Measurements from ENCODE around the gene BICD1. TPM values are rescaled to one million over a fixed set of nuclear protein-coding genes. Genes with fewer than 3 reads are reported as not detected.

The BICD1 gene
- total and polyA plus RNA-seq, 4 donors: 0.46 to 3.4 (median 1.1) TPM

DNA sequence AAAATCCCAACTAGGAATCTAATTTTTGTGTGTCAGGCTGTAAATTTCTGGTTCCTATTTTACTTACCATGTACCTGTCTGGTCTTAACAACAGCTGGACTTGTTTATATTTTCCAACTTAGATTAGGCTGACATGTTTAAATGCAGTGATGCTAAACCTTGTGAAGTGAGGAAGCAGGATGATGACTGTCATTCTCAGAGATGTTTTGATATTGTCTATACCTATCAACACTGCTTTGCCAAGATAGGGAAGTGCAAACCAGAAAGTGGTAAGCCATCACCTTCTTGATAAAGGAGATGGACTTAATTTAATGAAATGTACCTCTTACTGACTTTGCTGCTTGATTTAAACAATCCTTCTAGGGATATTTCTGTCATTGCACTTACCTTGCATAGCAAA is 2.1 kb downstream of the BICD1 start:
- no peak for DNase-seq (ENCODE audit: low spot score)
- Histone ChIP-seq H3K9ac (ENCODE audit: low read depth in 1 of 2, low read length in 2 of 2) (no peak overlapping the region), H3K4me1 (ENCODE audit: control insufficient read depth in 4 of 4, insufficient read depth in 4 of 4, low read length in 3 of 4) (peaks cover 0 to 9% (median 6%) of the 10 kb centered on the region in 4 donors), H3K4me3 (ENCODE audit: low read depth in 1 of 3, low read length in 3 of 3) (no peak overlapping the region), H3K9me3 (ENCODE audit: control insufficient read depth in 4 of 4, low read length in 3 of 4) (no peaks in the 10 kb centered on the region), H3K27ac (ENCODE audit: low read depth in 1 of 2, low read length in 2 of 2) (no peak overlapping the region), H3K36me3 (ENCODE audit: control insufficient read depth in 4 of 4, insufficient read depth in 3 of 4, low read depth in 1 of 4, low read length in 3 of 4) (no peaks in the 10 kb centered on the region), H3K27me3 (ENCODE audit: control insufficient read depth in 4 of 4, insufficient read depth in 4 of 4, low read length in 3 of 4) (no peaks in the 10 kb centered on the region)
- TF ChIP-seq, protein P1, sequence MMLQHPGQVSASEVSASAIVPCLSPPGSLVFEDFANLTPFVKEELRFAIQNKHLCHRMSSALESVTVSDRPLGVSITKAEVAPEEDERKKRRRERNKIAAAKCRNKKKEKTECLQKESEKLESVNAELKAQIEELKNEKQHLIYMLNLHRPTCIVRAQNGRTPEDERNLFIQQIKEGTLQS (IDR thresholded peaks at IDR 0.05): no peak
- TF ChIP-seq HNF4A (conservative IDR thresholded peaks at IDR 0.05): no peak
- TF ChIP-seq NR2F2 (IDR thresholded peaks at IDR 0.05): no peak
- TF ChIP-seq GABPA (IDR thresholded peaks at IDR 0.05 in 1 of 2, conservative IDR thresholded peaks at IDR 0.05 in 1 of 2): no peak
- TF ChIP-seq FOXA1 (IDR thresholded peaks at IDR 0.05): no peak

DNA sequence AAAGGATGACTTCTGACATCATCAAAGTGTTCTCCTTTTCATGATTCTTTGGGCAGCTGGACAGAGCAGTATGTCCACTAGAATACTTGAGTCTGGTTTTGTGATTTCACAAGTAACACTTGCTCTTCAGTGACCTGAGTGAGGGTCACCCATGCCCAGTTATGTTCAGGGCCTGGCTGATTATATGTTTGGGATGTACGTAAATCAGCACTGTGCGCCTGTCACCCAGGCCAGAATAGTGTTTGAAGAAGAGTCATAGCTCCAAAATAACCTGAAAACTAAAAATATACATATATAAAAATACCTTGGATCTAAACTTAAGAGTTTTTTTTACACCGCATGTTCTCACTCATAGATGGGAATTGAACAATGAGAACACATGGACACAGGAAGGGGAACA is 3.8 kb downstream of the BICD1 start:
- TF ChIP-seq HNF4G (IDR thresholded peaks at IDR 0.05): no peak
- no peak for TF ChIP-seq YY1 (IDR thresholded peaks at IDR 0.05)
- no peak for TF ChIP-seq FOXA1 (IDR thresholded peaks at IDR 0.05)
- no peak for TF ChIP-seq FOXA2 (IDR thresholded peaks at IDR 0.05)
- TF ChIP-seq RAD21 (IDR thresholded peaks at IDR 0.05): no peak
- TF ChIP-seq EGR1 (IDR thresholded peaks at IDR 0.05; ENCODE audit: low read depth in 2 of 2): no peak
- TF ChIP-seq, protein P2, sequence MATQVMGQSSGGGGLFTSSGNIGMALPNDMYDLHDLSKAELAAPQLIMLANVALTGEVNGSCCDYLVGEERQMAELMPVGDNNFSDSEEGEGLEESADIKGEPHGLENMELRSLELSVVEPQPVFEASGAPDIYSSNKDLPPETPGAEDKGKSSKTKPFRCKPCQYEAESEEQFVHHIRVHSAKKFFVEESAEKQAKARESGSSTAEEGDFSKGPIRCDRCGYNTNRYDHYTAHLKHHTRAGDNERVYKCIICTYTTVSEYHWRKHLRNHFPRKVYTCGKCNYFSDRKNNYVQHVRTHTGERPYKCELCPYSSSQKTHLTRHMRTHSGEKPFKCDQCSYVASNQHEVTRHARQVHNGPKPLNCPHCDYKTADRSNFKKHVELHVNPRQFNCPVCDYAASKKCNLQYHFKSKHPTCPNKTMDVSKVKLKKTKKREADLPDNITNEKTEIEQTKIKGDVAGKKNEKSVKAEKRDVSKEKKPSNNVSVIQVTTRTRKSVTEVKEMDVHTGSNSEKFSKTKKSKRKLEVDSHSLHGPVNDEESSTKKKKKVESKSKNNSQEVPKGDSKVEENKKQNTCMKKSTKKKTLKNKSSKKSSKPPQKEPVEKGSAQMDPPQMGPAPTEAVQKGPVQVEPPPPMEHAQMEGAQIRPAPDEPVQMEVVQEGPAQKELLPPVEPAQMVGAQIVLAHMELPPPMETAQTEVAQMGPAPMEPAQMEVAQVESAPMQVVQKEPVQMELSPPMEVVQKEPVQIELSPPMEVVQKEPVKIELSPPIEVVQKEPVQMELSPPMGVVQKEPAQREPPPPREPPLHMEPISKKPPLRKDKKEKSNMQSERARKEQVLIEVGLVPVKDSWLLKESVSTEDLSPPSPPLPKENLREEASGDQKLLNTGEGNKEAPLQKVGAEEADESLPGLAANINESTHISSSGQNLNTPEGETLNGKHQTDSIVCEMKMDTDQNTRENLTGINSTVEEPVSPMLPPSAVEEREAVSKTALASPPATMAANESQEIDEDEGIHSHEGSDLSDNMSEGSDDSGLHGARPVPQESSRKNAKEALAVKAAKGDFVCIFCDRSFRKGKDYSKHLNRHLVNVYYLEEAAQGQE (IDR thresholded peaks at IDR 0.05): no peak
- Histone ChIP-seq H3K9me3 (ENCODE audit: control insufficient read depth in 4 of 4, low read length in 3 of 4) (no peaks in the 10 kb centered on the region), H3K27me3 (ENCODE audit: control insufficient read depth in 4 of 4, insufficient read depth in 4 of 4, low read length in 3 of 4) (no peaks in the 10 kb centered on the region), H3K9ac (ENCODE audit: low read depth in 1 of 2, low read length in 2 of 2) (no peak overlapping the region), H3K4me1 (ENCODE audit: control insufficient read depth in 4 of 4, insufficient read depth in 4 of 4, low read length in 3 of 4) (peaks cover 0 to 9% (median 6%) of the 10 kb centered on the region in 4 donors), H3K36me3 (ENCODE audit: control insufficient read depth in 4 of 4, insufficient read depth in 3 of 4, low read depth in 1 of 4, low read length in 3 of 4) (no peaks in the 10 kb centered on the region), H3K4me3 (ENCODE audit: low read depth in 1 of 3, low read length in 3 of 3) (no peak overlapping the region), H3K27ac (ENCODE audit: low read depth in 1 of 2, low read length in 2 of 2) (no peak overlapping the region)
- WGBS: 92% methylated on average over 3 of the region's 3 CpGs
- no peak for DNase-seq (ENCODE audit: low spot score)

DNA sequence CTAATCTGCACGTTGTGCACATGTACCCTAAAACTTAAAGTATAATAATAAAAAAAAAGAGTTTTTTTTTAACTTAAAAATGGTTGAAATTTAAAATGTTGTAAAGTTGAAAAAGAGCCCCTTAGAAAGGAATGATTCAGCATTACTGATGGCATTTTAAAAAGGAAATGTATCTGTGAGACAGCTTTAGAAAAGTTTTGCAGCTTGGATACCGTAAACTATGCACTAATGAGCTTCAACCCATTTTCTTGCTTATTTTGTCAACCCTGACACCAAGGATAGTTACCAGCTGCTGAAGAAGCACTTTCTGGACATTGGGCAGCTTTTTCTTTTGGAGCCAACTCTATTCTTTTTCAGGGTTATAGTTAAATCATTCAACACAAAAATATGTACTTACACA is 4.3 kb downstream of the BICD1 start:
- no peak overlapping the region for H3K4me3 ChIP-seq (ENCODE audit: low read depth in 1 of 3, low read length in 3 of 3)
- peaks cover 0 to 9% (median 6%) of the 10 kb centered on the region in 4 donors for H3K4me1 ChIP-seq (ENCODE audit: control insufficient read depth in 4 of 4, insufficient read depth in 4 of 4, low read length in 3 of 4)
- DNase-seq (ENCODE audit: low spot score): no peak
- H3K27ac ChIP-seq (ENCODE audit: low read depth in 1 of 2, low read length in 2 of 2): no peak overlapping the region
- H3K9me3 ChIP-seq (ENCODE audit: control insufficient read depth in 4 of 4, low read length in 3 of 4): no peaks in the 10 kb centered on the region
- TF ChIP-seq SP1 (IDR thresholded peaks at IDR 0.05): no peak
- no peaks in the 10 kb centered on the region for H3K27me3 ChIP-seq (ENCODE audit: control insufficient read depth in 4 of 4, insufficient read depth in 4 of 4, low read length in 3 of 4)
- WGBS: 45% methylated on average over 2 of the region's 2 CpGs
- H3K9ac ChIP-seq (ENCODE audit: low read depth in 1 of 2, low read length in 2 of 2): no peak overlapping the region
- H3K36me3 ChIP-seq (ENCODE audit: control insufficient read depth in 4 of 4, insufficient read depth in 3 of 4, low read depth in 1 of 4, low read length in 3 of 4): no peaks in the 10 kb centered on the region
